Stimulated activated CD8-positive, alpha-beta memory T cell treated with anti-CD3 and anti-CD28 coated beads, Interleukin-4, amount 100 ng/mL, for 4 hours (primary cell): ENCODE data around the gene NCAM2.

Source experiments
- DNase-seq, 2 donors: peaks; one replicate each; pipeline ENCODE4 v3.0.0-alpha.2; 2020; ENCODE audit warnings: low read depth in 2 of 2, low spot score in 1 of 2

Gene NCAM2

GRCh38 chr21:21028275-21028820 is 30.1 kb downstream of the NCAM2 start:
- DNase-seq: no peak

DNA sequence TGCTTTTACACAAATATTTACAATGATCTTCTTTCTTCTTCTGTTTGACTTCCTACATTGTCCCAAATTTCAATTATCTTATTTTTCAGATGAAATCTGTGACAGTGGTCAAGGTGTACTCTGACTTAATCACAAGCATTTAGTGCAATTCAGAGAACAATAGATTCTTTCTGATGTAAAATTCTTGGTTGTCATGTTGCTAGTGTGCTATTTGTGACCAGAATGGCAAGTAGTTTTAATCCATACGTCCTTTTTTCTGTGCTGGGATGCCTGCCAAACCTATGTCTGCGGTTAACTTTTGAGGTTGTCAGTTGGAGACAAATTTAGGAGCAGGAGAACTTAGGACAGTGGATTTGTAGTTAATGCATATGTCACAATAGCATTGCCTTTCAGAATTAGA is 31.0 kb downstream of the NCAM2 start:
- no peak for DNase-seq

DNA sequence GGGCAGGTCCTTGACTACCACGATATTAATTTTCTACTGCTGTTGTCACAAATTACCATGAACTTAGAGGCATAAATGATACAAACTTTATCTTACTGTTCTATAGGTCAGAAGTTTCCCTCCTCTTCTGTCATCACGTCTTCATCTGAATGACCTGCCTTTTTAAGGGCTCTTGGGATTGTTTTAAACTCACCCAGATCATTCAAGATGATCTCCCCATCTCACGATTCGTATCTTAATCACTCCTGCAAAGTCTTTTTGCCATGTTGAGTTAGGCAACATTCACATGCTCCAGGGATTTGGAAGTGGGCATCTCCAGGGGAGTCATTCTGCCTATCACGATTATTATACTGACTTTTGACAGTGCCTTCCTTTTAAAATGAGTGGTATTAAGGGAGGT is 32.1 kb downstream of the NCAM2 start:
- DNase-seq: no peak

DNA sequence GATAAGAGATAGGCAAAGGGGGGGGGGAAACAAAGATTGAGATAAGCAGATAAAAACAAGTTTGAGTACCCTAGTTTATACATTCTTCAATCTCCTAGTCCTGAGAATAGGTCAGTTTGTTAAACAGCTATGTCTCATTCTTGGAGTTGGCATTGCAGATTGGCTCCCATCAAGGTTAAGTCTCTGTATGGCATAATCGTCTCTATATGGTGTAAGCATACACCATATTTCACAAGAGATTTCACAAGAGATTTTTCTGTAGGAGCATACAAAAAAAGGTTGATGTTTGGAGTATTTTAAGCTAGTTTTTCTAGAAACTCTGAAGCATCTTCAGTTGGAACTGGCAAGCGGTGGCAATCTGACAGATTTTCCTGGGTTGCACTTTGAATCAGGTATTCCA is 35.8 kb downstream of the NCAM2 start:
- DNase-seq: no peak

- DNase-seq: no peak
Observed at GRCh38 chr21:21039624-21040170, 41.5 kb downstream of the NCAM2 start.

DNA sequence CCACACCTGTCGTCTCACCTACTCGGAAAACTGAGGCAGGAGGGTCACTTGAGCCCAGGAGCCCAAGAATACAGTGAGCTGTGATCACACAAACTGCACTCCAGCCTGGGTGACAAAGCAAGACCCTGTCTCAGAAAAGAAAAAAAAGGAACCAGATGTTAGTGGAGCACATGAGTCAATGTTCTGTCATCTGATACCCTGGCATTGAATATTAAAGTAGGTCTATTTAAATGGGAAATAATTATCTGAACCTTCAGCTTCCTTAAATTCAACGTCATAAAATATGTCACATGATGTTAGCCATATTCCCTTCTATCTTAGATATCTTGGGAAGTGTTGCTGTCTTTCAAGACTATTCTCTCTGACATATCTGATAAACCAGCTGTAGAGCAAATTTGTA is 47.3 kb downstream of the NCAM2 start:
- DNase-seq: no peak

- no peak for DNase-seq
Observed at GRCh38 chr21:21046063-21046462, 47.9 kb downstream of the NCAM2 start.

DNA sequence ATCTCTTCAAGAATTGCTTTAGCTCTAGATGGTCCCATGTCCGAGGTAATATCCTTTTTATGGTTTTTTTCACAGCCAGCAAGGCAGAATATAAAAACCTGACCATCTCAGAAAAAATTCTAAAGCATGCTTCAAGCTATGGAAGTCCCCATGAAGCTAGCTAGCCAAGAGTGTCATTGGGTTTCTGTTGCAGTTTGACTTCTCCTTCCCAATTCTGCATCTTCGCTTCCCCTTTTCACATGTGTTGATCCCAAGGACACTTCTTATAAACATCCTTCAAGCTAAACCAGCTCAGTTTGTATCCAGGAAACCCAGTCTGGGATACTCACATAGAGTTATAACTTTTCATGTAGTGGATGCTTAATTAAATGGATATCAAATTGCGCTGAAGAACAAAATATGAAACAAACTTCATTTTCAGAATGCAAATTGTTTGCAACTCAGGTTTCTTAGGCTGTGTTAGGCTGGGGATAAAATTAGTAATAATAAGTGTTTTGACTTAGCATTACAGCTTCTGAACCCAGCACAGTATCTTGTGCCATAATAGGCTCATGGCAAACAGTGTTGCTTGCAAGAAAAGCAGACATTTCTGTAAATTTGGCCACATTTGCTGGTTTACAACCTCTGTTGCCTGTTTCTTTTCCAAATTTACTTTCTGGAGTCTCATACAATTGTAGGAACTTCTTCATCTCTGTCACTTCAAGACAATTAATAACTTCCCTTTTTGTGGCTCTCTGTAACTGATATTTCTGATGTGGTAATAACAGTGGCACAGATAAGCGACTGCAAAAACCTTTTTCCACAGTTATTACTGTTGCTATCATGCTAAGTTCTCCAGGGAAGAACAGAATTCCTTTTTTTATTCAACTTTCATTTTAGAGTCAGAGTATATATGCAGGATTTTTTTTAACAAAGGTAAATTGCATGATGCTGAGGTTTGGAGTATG is 53.2 kb downstream of the NCAM2 start:
- no peak for DNase-seq

DNA sequence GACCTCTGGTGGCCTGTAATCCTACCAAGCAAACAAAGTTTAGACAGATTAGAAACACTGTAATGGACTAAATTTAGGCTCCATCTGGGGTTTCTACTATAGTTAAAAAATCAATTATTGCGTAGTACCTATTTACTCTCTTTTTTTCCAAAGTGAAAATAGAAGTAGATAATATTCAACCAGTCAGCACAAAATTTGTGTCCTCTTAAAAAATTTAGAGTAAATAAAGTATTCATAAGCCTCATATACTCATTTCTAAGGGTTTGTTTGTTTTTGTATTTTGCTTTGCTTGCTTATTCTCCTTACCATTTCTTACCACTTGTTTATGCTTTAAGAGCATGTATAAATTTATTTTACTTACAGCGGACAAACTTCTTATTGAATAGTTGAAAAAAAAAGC is 54.5 kb downstream of the NCAM2 start:
- DNase-seq: no peak

DNA sequence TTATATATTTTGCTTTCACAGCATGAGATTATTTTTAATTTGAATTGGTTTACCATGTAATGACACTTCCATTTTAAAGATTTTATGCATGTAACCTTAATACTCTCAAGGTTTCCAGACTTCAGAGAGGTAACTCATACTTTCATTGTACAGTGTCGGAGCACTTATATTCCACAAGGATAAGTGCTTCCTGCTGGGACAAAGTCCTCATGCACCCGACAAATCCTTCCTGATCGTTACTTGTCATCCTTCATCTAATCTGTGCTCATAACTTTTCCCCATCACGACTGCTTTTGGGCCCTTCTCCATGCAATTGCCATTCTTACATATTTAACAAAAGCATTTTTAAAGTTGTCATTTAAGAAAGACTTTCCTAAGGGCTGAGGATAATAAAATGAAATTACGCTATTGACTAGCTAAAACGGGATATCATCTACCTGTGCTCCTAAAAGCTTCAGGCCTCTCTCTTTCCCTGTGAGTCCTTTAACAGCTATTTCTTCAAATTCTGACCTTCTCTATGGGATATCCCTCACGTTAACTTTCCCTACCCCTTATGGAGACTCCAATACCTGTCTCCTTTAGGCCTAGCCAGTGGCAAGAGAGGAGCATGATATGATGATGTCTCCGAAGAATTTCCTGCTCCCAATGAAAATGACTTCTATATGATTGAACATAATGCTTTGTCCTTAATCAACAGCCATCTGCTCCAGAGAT is 59.3 kb downstream of the NCAM2 start:
- no peak for DNase-seq

- DNase-seq: no peak
Observed at GRCh38 chr21:21063828-21064227, 65.6 kb downstream of the NCAM2 start.

- DNase-seq: no peak
Observed at GRCh38 chr21:21064353-21064752, 66.1 kb downstream of the NCAM2 start.

DNA sequence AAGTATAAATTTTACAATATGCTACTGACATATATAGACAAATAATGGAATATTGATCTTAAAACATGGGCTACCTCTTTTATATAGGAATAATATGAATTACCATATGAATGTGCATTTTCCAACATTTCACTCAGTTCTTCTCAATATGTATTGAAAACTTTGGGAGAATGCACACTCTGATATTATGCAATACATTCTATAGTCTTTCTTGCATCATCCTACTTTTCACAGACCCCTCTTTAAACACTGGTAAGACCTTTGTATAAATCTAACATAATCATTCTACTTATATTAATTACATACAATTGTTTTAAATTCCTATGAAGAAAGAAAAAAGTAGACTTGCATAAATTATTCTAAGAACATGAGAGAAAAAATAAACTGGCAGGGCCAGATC is 69.2 kb downstream of the NCAM2 start:
- DNase-seq: no peak

DNA sequence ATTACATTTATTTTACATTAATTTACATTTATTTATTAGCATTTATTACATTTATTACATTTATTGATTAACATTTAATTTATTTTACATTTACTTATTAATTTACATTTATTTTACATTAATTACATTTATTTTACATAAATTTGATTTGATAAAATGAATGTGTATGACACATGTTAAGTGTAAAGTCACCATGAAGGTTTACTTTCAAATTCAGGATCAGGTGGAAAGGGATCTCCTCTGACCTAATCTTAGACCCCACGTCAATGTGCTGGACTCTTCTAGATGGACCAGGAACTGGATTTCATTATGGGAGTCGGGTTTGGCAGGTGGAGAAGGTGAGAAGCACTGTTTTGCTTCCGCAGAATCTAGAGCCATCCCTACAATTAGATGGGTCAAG is 76.1 kb downstream of the NCAM2 start:
- DNase-seq: no peak

GRCh38 chr21:21076051-21076450 is 77.8 kb downstream of the NCAM2 start:
- DNase-seq: no peak

DNA sequence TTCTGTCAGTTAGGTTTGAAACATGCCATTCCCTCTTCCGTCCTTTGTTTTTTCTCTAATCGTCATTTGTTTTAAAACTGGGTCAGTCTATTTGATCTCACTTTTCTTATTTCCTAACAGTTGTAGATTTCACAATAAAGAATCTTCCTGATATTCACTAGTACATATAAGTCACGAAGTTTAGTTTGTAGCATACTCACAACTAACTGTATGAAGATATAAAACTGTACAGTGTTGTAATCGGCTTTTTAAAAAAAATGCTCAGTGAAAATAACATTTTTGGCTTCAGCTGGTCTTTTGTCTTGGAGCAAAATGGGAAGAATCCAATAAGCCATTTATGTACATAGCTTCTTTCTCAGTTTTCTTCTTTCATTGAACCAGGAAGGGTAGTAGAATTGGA is 78.3 kb downstream of the NCAM2 start:
- DNase-seq: no peak

- DNase-seq: no peak
Observed at GRCh38 chr21:21079646-21080045, 81.4 kb downstream of the NCAM2 start.

DNA sequence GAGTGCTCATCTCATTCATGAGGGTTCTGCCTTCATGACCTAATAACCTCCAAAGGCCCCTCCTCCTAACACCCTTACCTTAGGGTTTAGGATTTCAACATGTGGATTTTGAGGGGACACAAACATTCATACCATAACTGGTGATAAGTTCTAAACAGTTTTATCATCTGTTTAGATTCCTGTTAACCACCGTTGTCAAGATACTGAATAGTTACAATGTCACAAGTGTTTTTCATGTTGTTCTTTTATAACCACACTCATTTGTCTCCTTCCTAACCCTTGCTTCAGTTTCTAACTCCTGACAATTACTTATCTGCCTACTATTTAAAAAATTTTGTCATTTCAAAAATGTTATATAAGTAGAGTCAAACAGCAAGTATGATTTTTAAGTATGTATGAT is 86.0 kb downstream of the NCAM2 start:
- no peak for DNase-seq

DNA sequence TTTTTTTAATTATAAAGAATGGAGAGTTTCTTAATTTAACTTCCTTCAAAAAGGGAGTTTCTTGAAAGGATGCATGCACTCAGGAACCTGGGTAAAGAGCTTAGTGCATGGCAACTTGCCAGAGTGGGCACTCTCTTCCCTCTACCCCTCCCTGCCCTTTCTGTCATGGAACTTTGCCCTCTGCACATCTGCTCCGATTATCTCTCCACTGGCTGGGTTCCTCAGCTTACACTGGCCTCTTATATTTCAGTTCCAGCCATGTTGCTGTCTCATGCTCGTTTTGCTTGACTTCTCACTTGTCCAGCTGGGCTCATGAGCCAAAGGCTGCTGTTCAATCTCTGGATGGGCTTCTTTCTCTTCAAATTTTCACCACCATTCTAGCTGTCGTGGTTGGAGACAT is 87.0 kb downstream of the NCAM2 start:
- no peak for DNase-seq

DNA sequence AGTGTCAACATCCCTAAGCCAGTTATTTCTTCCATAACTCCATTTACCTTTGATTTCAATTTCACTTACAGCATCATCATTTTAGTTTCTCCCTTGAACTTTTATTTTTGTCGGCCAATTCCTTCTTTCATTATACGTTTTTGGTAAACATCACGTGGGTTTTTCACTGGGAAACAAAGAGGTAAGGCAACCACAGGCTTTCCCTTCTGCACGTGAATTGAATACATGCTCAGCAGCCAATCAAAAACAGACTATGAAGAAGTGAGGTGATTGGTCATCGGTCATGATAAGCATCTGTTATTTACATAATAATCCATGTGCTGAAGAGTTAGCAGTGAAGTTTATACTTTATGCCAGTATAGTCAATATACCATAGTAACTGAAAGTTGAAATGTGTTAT is 98.7 kb downstream of the NCAM2 start:
- no peak for DNase-seq

DNA sequence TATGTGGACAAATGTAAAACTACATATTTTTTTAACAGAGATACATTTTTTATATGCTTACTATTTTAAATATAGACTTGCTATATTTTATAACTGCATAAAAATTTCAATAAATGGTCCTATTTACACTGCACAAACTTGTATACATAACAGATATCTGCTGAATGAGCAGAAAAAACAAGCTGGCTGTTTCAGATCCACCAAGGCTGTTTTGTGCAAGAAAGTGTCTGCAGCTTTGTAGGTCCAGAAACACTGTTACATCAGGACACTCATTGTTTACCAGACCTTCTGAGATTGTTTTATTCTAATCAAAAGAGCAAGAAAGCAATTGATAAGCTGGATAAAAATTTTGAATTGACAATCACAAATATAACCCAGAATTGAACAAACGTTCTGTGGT is 99.3 kb downstream of the NCAM2 start:
- DNase-seq: no peak

GRCh38 chr21:21101911-21102310 is 103.7 kb downstream of the NCAM2 start:
- no peak for DNase-seq
